Neural cell (in vitro differentiated cells): Measurements from ENCODE around the gene MRPL23. TPM values are rescaled to one million over a fixed set of nuclear protein-coding genes. Genes with fewer than 3 reads are reported as not detected.

ENCODE experiments used
- H2AFZ ChIP-seq: fragments of 200-600, 300-800 bp; sonication (generic), shearing (Covaris generic); 2 replicates; pipeline ENCODE4 v1.6.0; 2014; ENCODE audit warnings: low read depth, mild to moderate bottlenecking, antibody characterized with exemption, low read length, moderate library complexity
- H3F3A ChIP-seq: fragments of 200-600 bp; shearing (Covaris generic); 2 replicates; pipeline ENCODE4 v1.6.1; 2016; ENCODE audit warnings: mild to moderate bottlenecking, moderate library complexity, mixed read lengths, antibody characterized with exemption, low read length; ENCODE audit not compliant: insufficient read depth, poor library complexity, severe bottlenecking
- H3K27ac ChIP-seq: fragments of 200-600, 300-800 bp; sonication (generic), shearing (Covaris generic); 2 replicates; pipeline ENCODE4 v1.5.1; 2014; ENCODE audit warnings: mild to moderate bottlenecking, low read length, moderate library complexity
- H3K27me3 ChIP-seq: fragments of 300-800, 200-600 bp; sonication (generic), shearing (Covaris generic); 2 replicates; pipeline ENCODE4 v1.6.0; 2014; ENCODE audit warnings: mild to moderate bottlenecking, low read depth, low read length, moderate library complexity; ENCODE audit not compliant: insufficient read depth
- H3K36me3 ChIP-seq: fragments of 300-800, 200-600 bp; sonication (generic), shearing (Covaris generic); 2 replicates; pipeline ENCODE4 v1.5.1; 2014; ENCODE audit warnings: mild to moderate bottlenecking, antibody characterized with exemption, low read length, moderate library complexity; ENCODE audit not compliant: insufficient read depth
- H3K4me2 ChIP-seq: fragments of 300-800, 200-600 bp; sonication (generic), shearing (Covaris generic); 2 replicates; pipeline ENCODE4 v1.6.0; 2014; ENCODE audit warnings: mild to moderate bottlenecking, low read length
- H3K4me3 ChIP-seq: fragments of 300-800, 200-600 bp; sonication (generic), shearing (Covaris generic); 2 replicates; pipeline ENCODE4 v1.5.1; 2014; ENCODE audit warnings: mild to moderate bottlenecking, low read length, moderate library complexity
- H3K79me2 ChIP-seq: fragments of 200-600 bp; shearing (Covaris generic); replicated peaks from 2 replicates; pipeline ENCODE4 v1.6.0; 2014; ENCODE audit warnings: mild to moderate bottlenecking, low read length, moderate library complexity; ENCODE audit not compliant: insufficient read depth
- H3K9ac ChIP-seq: fragments of 300-800, 200-600 bp; sonication (generic), shearing (Covaris generic); 2 replicates; pipeline ENCODE4 v1.6.1; 2016; ENCODE audit warnings: mild to moderate bottlenecking, low read length, mixed read lengths
- H3K9me2 ChIP-seq: fragments of 200-600 bp; shearing (Covaris generic); 2 replicates; pipeline ENCODE4 v1.6.1; 2016; ENCODE audit warnings: mild to moderate bottlenecking, low read length, mixed read lengths; ENCODE audit not compliant: insufficient read depth
- H3K9me3 ChIP-seq: fragments of 200-600, 300-800 bp; sonication (generic), shearing (Covaris generic); 2 replicates; pipeline ENCODE4 v1.6.1; 2016; ENCODE audit warnings: mild to moderate bottlenecking, mixed run types, low read length, moderate library complexity, mixed read lengths
- H4K20me1 ChIP-seq: fragments of 200-600 bp; shearing (Covaris generic); 2 replicates; pipeline ENCODE4 v1.6.1; 2016; ENCODE audit warnings: mild to moderate bottlenecking, mixed run types; ENCODE audit not compliant: insufficient read depth
- CTCF ChIP-seq: fragments of 450-650 bp; IDR thresholded peaks from 2 replicates; pipeline ENCODE4 v1.5.1; 2014; ENCODE audit warnings: antibody characterized with exemption, mild to moderate bottlenecking, moderate library complexity; ENCODE audit not compliant: poor library complexity, severe bottlenecking
- EP300 ChIP-seq: fragments of 450-650 bp; conservative IDR thresholded peaks from 2 replicates; pipeline ENCODE4 v1.6.1; 2014; ENCODE audit warnings: antibody characterized with exemption, mild to moderate bottlenecking, moderate library complexity; ENCODE audit not compliant: poor library complexity, severe bottlenecking
- EZH2 ChIP-seq: fragments of 200-600, 300-800 bp; shearing (Covaris generic), sonication (generic); IDR thresholded peaks from 2 replicates; pipeline ENCODE4 v1.6.1; 2014; ENCODE audit warnings: antibody characterized with exemption, low read length, borderline replicate concordance, mild to moderate bottlenecking; ENCODE audit not compliant: insufficient read depth, poor library complexity, severe bottlenecking
- MXI1 ChIP-seq: fragments of 450-650 bp; conservative IDR thresholded peaks from 2 replicates; pipeline ENCODE4 v1.6.1; 2014; ENCODE audit warnings: antibody characterized with exemption, mild to moderate bottlenecking; ENCODE audit not compliant: poor library complexity, severe bottlenecking
- POLR2AphosphoS5 ChIP-seq: IDR thresholded peaks from 2 replicates; pipeline ENCODE4 v1.6.1; 2012
- RAD21 ChIP-seq: fragments of 450-650 bp; conservative IDR thresholded peaks from 2 replicates; pipeline ENCODE4 v1.6.1; 2014; ENCODE audit warnings: antibody characterized with exemption, mild to moderate bottlenecking, moderate library complexity
- SMC3 ChIP-seq: fragments of 450-650 bp; conservative IDR thresholded peaks from 2 replicates; pipeline ENCODE4 v1.6.1; 2014; ENCODE audit warnings: antibody characterized with exemption, mild to moderate bottlenecking, moderate library complexity; ENCODE audit not compliant: poor library complexity
- TAF1 ChIP-seq: IDR thresholded peaks from 2 replicates; pipeline ENCODE4 v1.6.1; 2012; ENCODE audit warnings: low read depth
- polyA plus RNA-seq: library from polyadenylated mRNA; depleted of rRNA; stranded (reverse); fragments of >200 nt; gene quantifications from 2 replicates; pipeline ENCODE4 v1.2.3, GENCODE V29; 2014
- TF ChIP-seq, protein P1 (sequence below): IDR thresholded peaks from 2 replicates; pipeline ENCODE4 v1.6.1; 2012; ENCODE audit warnings: borderline replicate concordance

MRPL23 gene
- polyA plus RNA-seq, 1 donor from 2014 or later: 154 TPM

GRCh38 chr11:1948389-1948788 is 1.3 kb downstream of the MRPL23 start:
- Histone ChIP-seq H3F3A (no peaks in the 10 kb centered on the region), H4K20me1 (no peaks in the 10 kb centered on the region), H3K79me2 (no peaks in the 10 kb centered on the region), H3K4me2 (no peak overlapping the region), H3K27me3 (no peaks in the 10 kb centered on the region), H3K36me3 (no peaks in the 10 kb centered on the region), H3K9ac (no peak overlapping the region), H3K4me3 (no peak overlapping the region), H3K9me3 (no peaks in the 10 kb centered on the region), H3K9me2 (no peaks in the 10 kb centered on the region), H3K27ac (no peak overlapping the region), H2AFZ (no peak overlapping the region)
- TF ChIP-seq EZH2 (no peak), EP300 (no peak)

DNA sequence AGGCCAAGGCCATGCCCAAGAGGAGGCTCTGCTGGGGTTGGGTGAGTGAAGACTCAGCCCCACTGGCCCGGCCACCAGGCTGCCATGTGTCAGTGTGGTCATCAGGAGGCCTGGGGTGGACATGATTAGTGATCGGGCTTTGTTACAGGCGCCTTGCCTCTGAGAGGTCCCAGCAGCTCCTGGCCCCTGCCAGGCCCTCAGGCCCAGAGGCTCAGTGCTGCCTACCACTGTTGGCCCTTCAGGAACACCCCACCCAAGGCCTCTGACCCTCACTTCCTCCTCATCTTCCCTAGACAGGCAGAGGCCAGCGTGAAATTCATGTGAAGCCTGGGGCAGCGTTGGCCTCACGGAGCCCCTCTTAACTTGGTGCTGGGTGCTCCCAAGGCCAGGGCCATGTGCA is 2.2 kb downstream of the MRPL23 start:
- Histone ChIP-seq H3K4me3 (no peak overlapping the region), H2AFZ (no peak overlapping the region), H3K79me2 (no peaks in the 10 kb centered on the region), H3F3A (no peaks in the 10 kb centered on the region), H3K4me2 (no peak overlapping the region), H4K20me1 (no peaks in the 10 kb centered on the region), H3K9me3 (no peaks in the 10 kb centered on the region), H3K9ac (no peak overlapping the region), H3K27ac (no peak overlapping the region), H3K9me2 (no peaks in the 10 kb centered on the region), H3K27me3 (no peaks in the 10 kb centered on the region), H3K36me3 (no peaks in the 10 kb centered on the region)
- no peak for TF ChIP-seq RAD21

- H3K79me2 ChIP-seq: no peaks in the 10 kb centered on the region
- no peak overlapping the region for H3K4me3 ChIP-seq
- H3K9me3 ChIP-seq: no peaks in the 10 kb centered on the region
- H3K9me2 ChIP-seq: no peaks in the 10 kb centered on the region
- H3K27ac ChIP-seq: no peak overlapping the region
- H3F3A ChIP-seq: no peaks in the 10 kb centered on the region
- no peaks in the 10 kb centered on the region for H3K36me3 ChIP-seq
- H3K27me3 ChIP-seq: no peaks in the 10 kb centered on the region
- no peaks in the 10 kb centered on the region for H4K20me1 ChIP-seq
- H2AFZ ChIP-seq: no peak overlapping the region
- H3K9ac ChIP-seq: no peak overlapping the region
- TF ChIP-seq RAD21: no peak
- TF ChIP-seq EP300: no peak
- no peak for TF ChIP-seq EZH2
- TF ChIP-seq TAF1: no peak
- no peak for TF ChIP-seq CTCF
- TF ChIP-seq POLR2AphosphoS5: no peak
- no peak for TF ChIP-seq MXI1
- no peak for TF ChIP-seq SMC3
- TF ChIP-seq, protein P1, sequence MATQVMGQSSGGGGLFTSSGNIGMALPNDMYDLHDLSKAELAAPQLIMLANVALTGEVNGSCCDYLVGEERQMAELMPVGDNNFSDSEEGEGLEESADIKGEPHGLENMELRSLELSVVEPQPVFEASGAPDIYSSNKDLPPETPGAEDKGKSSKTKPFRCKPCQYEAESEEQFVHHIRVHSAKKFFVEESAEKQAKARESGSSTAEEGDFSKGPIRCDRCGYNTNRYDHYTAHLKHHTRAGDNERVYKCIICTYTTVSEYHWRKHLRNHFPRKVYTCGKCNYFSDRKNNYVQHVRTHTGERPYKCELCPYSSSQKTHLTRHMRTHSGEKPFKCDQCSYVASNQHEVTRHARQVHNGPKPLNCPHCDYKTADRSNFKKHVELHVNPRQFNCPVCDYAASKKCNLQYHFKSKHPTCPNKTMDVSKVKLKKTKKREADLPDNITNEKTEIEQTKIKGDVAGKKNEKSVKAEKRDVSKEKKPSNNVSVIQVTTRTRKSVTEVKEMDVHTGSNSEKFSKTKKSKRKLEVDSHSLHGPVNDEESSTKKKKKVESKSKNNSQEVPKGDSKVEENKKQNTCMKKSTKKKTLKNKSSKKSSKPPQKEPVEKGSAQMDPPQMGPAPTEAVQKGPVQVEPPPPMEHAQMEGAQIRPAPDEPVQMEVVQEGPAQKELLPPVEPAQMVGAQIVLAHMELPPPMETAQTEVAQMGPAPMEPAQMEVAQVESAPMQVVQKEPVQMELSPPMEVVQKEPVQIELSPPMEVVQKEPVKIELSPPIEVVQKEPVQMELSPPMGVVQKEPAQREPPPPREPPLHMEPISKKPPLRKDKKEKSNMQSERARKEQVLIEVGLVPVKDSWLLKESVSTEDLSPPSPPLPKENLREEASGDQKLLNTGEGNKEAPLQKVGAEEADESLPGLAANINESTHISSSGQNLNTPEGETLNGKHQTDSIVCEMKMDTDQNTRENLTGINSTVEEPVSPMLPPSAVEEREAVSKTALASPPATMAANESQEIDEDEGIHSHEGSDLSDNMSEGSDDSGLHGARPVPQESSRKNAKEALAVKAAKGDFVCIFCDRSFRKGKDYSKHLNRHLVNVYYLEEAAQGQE: no peak
- no peak overlapping the region for H3K4me2 ChIP-seq
These were observed 2.8 kb downstream of the MRPL23 start for GRCh38 chr11:1949922-1950321.
